Body of pancreas (tissue), 4 donors: ENCODE results near the gene COL28A1. TPM values are rescaled to one million over a fixed set of nuclear protein-coding genes. Genes with fewer than 3 reads are reported as not detected.

ENCODE experiments used
- ATAC-seq: fragments of 150-250 bp; one replicate; pipeline ENCODE4 v1.9.1; 2016
- DNase-seq, 4 donors: peaks; one replicate each; pipeline ENCODE4 v3.0.0-alpha.2; 2019
- H3K27ac ChIP-seq, 4 donors: fragments of 200-600 bp; sonication (generic); 1 replicate in 3 of 4; 2 replicates in 1 of 4; pipeline versions ENCODE4 v1.5.1 to v1.6.1; 2016 to 2019; ENCODE audit warnings: mild to moderate bottlenecking in 1 of 4, mixed read lengths in 1 of 4, moderate library complexity in 1 of 4
- H3K27me3 ChIP-seq, 2 donors: fragments of 200-600 bp; sonication (generic); one replicate each; pipeline ENCODE4 v1.6.0; 2016; ENCODE audit warnings: mild to moderate bottlenecking in 1 of 2
- H3K36me3 ChIP-seq, 2 donors: fragments of 200-600 bp; sonication (generic); replicated peaks in 1 of 2; 2 replicates each; pipeline ENCODE4 v1.5.1; 2016; ENCODE audit warnings: low read depth in 2 of 2; ENCODE audit not compliant: insufficient read depth in 1 of 2
- H3K4me1 ChIP-seq: fragments of 200-600 bp; sonication (generic); one replicate; pipeline ENCODE4 v1.6.0; 2016
- H3K4me3 ChIP-seq, 2 donors: fragments of 200-600 bp; sonication (generic); 1 replicate in 1 of 2; 2 replicates in 1 of 2; pipeline ENCODE4 v1.5.1; 2016 to 2019
- H3K9me3 ChIP-seq, 3 donors: fragments of 200-600 bp; sonication (generic); 1 replicate in 2 of 3; 2 replicates in 1 of 3; pipeline ENCODE4 v1.5.1; 2016
- CTCF ChIP-seq, 7 experiments: fragments of 450-650 bp in 4 of 7; fragments of 200-600 bp in 3 of 7; sonication (generic) in 3 of 7; IDR thresholded peaks; one replicate each; pipeline ENCODE4 v1.5.1; 2016 to 2019; ENCODE audit warnings: antibody characterized with exemption in 7 of 7
- POLR2A ChIP-seq, 3 donors: fragments of 450-650 bp; IDR thresholded peaks; one replicate each; pipeline ENCODE4 v1.6.1; 2016; ENCODE audit warnings: antibody characterized with exemption in 3 of 3, mild to moderate bottlenecking in 2 of 3
- WGBS, 2 donors: methylation state at CpG; one replicate each; pipeline ENCODE4 v1.1.5; 2017; 5-methylcytosine and 5-hydroxymethylcytosine counted together
- intact Hi-C: fragments of 100-400 bp; cut with DNase I; formaldehyde crosslinking; loops from one replicate; pipeline ENCODE4 v1.15.1; 2023
- total RNA-seq, 2 donors: library from RNA; depleted of rRNA; stranded (reverse); fragments of >200 nt; gene quantifications; one replicate each; pipeline ENCODE4 v1.1.0, GENCODE V29; 2016

COL28A1 gene
- total RNA-seq, 2 donors from 2014 or later, result 13.8 to 16.9 TPM

DNA sequence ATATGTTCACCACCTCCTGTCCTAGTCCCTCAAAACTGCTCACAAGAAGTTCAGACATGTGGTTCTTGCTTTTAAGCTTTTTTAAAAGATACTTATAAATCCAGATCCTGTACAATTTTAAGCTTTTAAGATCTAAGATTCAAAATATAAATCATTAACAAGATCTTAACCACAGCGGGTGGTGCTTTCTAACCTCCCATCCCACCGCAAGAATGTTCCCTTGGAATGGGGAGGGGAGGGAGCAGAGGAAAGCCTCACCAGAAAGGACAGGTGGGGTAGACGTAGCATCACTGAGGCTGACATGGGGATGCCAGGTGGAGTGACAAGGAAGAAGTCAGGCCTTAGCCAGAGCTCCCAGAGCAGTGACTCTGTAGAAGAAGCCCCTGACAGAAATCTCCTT is 219.8 kb downstream of the COL28A1 start:
- no peak overlapping the region for H3K27ac ChIP-seq
- H3K4me3 ChIP-seq, result no peak overlapping the region
- H3K27me3 ChIP-seq, result no peaks in the 10 kb centered on the region
- 69 to 82% methylated on average over 3 of the region's 3 CpGs for WGBS, 2 donors
- no peaks in the 10 kb centered on the region for H3K4me1 ChIP-seq
- intact Hi-C loops, result no loop called here
- no peak for ATAC-seq
- no peaks in the 10 kb centered on the region for H3K36me3 ChIP-seq
- TF ChIP-seq CTCF (IDR thresholded peaks at IDR 0.05) (no peak), POLR2A (IDR thresholded peaks at IDR 0.05) (no peak)
- H3K9me3 ChIP-seq, result no peaks in the 10 kb centered on the region
- DNase-seq, result no peak

DNA sequence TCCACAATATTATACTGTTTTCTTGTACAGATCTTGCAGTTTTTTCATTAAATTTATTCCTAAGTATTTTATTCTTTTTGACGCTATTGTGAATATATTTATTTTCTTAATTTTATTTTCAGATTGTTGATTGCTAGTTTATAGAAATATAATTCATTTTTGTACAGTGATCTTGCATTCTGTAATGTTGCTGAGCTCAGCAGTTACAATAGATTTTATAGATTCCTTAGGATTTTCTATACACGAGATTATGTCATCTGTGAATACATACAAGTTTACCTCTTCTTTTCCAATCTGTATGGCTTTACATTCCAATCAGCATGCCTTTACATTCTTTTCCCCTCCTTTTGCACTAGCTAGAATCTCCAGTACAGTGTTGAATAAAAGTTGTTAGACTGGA is 223.3 kb downstream of the COL28A1 start:
- no peak for TF ChIP-seq POLR2A (IDR thresholded peaks at IDR 0.05)
- TF ChIP-seq CTCF (IDR thresholded peaks at IDR 0.05), result no peak
- no peaks in the 10 kb centered on the region for H3K4me1 ChIP-seq
- H3K36me3 ChIP-seq, result no peaks in the 10 kb centered on the region
- H3K27ac ChIP-seq, result no peak overlapping the region
- 68 to 73% methylated on average over 2 of the region's 2 CpGs for WGBS, 2 donors
- H3K9me3 ChIP-seq, result no peaks in the 10 kb centered on the region
- H3K27me3 ChIP-seq, result no peaks in the 10 kb centered on the region
- H3K4me3 ChIP-seq, result no peak overlapping the region
- intact Hi-C loops, result no loop called here
- no peak for DNase-seq
- no peak for ATAC-seq

GRCh38 chr7:7311001-7311400 is 224.7 kb downstream of the COL28A1 start:
- intact Hi-C loops, result no loop called here
- H3K4me3 ChIP-seq, result no peak overlapping the region
- H3K27me3 ChIP-seq, result no peaks in the 10 kb centered on the region
- H3K36me3 ChIP-seq, result no peaks in the 10 kb centered on the region
- H3K4me1 ChIP-seq, result no peaks in the 10 kb centered on the region
- ATAC-seq (no peak), DNase-seq (no peak)
- WGBS, 2 donors, result 75 to 88% methylated on average over 2 of the region's 2 CpGs
- no peaks in the 10 kb centered on the region for H3K9me3 ChIP-seq
- H3K27ac ChIP-seq, result no peak overlapping the region
- no peak for TF ChIP-seq POLR2A (IDR thresholded peaks at IDR 0.05)
- no peak for TF ChIP-seq CTCF (IDR thresholded peaks at IDR 0.05)

DNA sequence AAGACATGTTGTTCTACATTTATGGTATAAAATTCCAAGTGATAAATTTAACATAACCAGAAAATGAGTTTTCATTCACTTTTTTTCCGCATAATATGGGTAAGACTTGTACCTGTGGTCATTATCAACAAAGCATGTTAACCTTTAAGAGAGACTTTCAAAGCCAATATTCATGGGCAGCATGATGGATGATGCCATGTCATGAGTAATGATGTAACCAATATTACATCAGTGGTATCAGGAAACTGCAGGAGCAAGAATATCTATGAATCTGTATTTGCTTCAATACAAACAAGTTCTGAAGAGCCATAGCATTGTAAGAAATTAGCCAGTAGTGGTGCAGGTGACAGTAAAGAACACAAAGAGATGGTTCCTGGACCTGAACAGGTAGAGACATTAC is 226.5 kb downstream of the COL28A1 start:
- no peaks in the 10 kb centered on the region for H3K9me3 ChIP-seq
- WGBS, 2 donors, result 95 to 96% methylated on average over 1 of the region's 1 CpG
- H3K4me1 ChIP-seq, result no peaks in the 10 kb centered on the region
- no peak for DNase-seq
- no peak for ATAC-seq
- no peaks in the 10 kb centered on the region for H3K27me3 ChIP-seq
- no peak for TF ChIP-seq CTCF (IDR thresholded peaks at IDR 0.05)
- TF ChIP-seq POLR2A (IDR thresholded peaks at IDR 0.05), result no peak
- intact Hi-C loops, result no loop called here
- no peak overlapping the region for H3K4me3 ChIP-seq
- H3K27ac ChIP-seq, result no peak overlapping the region
- H3K36me3 ChIP-seq, result no peaks in the 10 kb centered on the region

Other genes starting within 250 kb of the COL28A1 start
- gene MIOS, start 31.0 kb upstream of the COL28A1 start, total RNA-seq, result 10 to 100 TPM; 42.5 to 44.6 TPM
- 10 to 100 TPM; 15.8 to 34.8 TPM for gene UMAD1, start 104.9 kb upstream of the COL28A1 start, total RNA-seq
- 1 to 10 TPM in 1 of 2 donors, under 1 TPM in 1; 0.66 to 6.0 TPM for gene RPA3, start 182.7 kb upstream of the COL28A1 start, total RNA-seq